ENCODE data around the gene ZDHHC14.
"Not testable (repeated sequence)": the region's sequence is repeated elsewhere in the genome, so short reads cannot be mapped to it uniquely, and the experiment has no call there.

Gene ZDHHC14

GRCh38 chr6:157455731-157456523 lies 74.9 kb downstream of the ZDHHC14 start:
- H3K36me3 ChIP-seq (ENCODE audit: control insufficient read depth in 2 of 2, insufficient read depth in 2 of 2, low read length in 2 of 2): no peaks in the 10 kb centered on the region
- no peak overlapping the region for H3K27ac ChIP-seq (ENCODE audit: low read length)
- no peak overlapping the region for H3K9ac ChIP-seq (ENCODE audit: low read length in 2 of 2)
- H3K4me1 ChIP-seq (ENCODE audit: control insufficient read depth, insufficient read depth, low read length): peaks cover 3% of the 10 kb centered on the region
- no peaks in the 10 kb centered on the region for H3K9me3 ChIP-seq (ENCODE audit: control insufficient read depth in 2 of 2, low read length in 2 of 2)
- H3K27me3 ChIP-seq (ENCODE audit: control insufficient read depth in 1 of 2, insufficient read depth in 2 of 2, low read length in 2 of 2): no peaks in the 10 kb centered on the region
- no peak overlapping the region for H3K4me3 ChIP-seq (ENCODE audit: low read length in 2 of 2)

- Histone ChIP-seq H3K27ac (ENCODE audit: low read length) (no peak overlapping the region), H3K4me3 (ENCODE audit: low read length in 2 of 2) (no peak overlapping the region), H3K9ac (ENCODE audit: low read length in 2 of 2) (no peak overlapping the region), H3K4me1 (ENCODE audit: control insufficient read depth, insufficient read depth, low read length) (peaks cover 5% of the 10 kb centered on the region), H3K27me3 (ENCODE audit: control insufficient read depth in 1 of 2, insufficient read depth in 2 of 2, low read length in 2 of 2) (no peaks in the 10 kb centered on the region), H3K36me3 (ENCODE audit: control insufficient read depth in 2 of 2, insufficient read depth in 2 of 2, low read length in 2 of 2) (no peaks in the 10 kb centered on the region), H3K9me3 (ENCODE audit: control insufficient read depth in 2 of 2, low read length in 2 of 2) (no peaks in the 10 kb centered on the region)
Measured at GRCh38 chr6:157456524-157456829, 75.5 kb downstream of the ZDHHC14 start.

DNA sequence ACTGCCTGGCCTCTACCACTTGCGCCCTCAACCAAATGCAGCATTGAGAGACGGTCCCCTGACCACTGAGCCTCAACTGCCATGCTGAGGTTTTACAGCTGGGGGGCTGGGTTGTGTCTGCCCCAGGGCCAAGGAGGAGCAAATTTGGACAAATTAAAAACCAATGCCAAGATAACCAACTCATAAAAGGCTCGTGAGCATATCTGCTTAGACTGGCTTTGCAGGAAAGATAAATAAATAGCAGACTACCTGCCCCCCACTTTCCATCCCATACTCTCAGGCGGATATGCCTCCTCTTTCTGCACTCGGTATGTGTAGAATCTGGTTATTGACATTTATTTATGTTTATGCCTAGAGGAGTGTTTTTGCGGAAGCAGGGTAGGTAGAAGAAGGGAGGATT lies 76.8 kb downstream of the ZDHHC14 start:
- H3K9ac ChIP-seq (ENCODE audit: low read length in 2 of 2): no peak overlapping the region
- H3K9me3 ChIP-seq (ENCODE audit: control insufficient read depth in 2 of 2, low read length in 2 of 2): no peaks in the 10 kb centered on the region
- no peak overlapping the region for H3K4me3 ChIP-seq (ENCODE audit: low read length in 2 of 2)
- H3K27ac ChIP-seq (ENCODE audit: low read length): no peak overlapping the region
- H3K36me3 ChIP-seq (ENCODE audit: control insufficient read depth in 2 of 2, insufficient read depth in 2 of 2, low read length in 2 of 2): no peaks in the 10 kb centered on the region
- H3K27me3 ChIP-seq (ENCODE audit: control insufficient read depth in 1 of 2, insufficient read depth in 2 of 2, low read length in 2 of 2): no peaks in the 10 kb centered on the region
- peaks cover 7% of the 10 kb centered on the region for H3K4me1 ChIP-seq (ENCODE audit: control insufficient read depth, insufficient read depth, low read length)

DNA sequence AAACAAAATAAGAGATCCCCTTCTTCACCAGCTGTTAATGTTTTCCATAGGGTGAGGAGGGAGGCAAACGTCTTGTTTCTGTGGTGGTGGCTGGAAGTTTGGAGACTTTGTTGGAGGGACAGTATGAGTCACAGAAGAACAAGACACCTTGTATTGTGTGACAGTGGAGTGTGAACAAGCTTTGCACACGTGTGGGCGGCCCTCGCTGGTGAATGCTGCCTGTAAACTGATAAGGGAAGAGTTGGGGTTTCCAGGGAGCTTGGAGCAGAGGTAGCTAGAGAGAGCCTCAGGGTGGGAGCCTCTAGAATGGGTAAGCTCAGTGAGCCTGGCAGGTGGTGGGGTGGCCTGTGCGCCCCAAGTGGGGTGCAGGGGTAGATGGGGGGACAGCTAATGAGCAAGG lies 78.3 kb downstream of the ZDHHC14 start:
- H3K36me3 ChIP-seq (ENCODE audit: control insufficient read depth in 2 of 2, insufficient read depth in 2 of 2, low read length in 2 of 2): no peaks in the 10 kb centered on the region
- H3K4me3 ChIP-seq (ENCODE audit: low read length in 2 of 2): no peak overlapping the region
- H3K27ac ChIP-seq (ENCODE audit: low read length): no peak overlapping the region
- no peak overlapping the region for H3K9ac ChIP-seq (ENCODE audit: low read length in 2 of 2)
- no peaks in the 10 kb centered on the region for H3K9me3 ChIP-seq (ENCODE audit: control insufficient read depth in 2 of 2, low read length in 2 of 2)
- H3K4me1 ChIP-seq (ENCODE audit: control insufficient read depth, insufficient read depth, low read length): peaks cover 7% of the 10 kb centered on the region
- no peaks in the 10 kb centered on the region for H3K27me3 ChIP-seq (ENCODE audit: control insufficient read depth in 1 of 2, insufficient read depth in 2 of 2, low read length in 2 of 2)

DNA sequence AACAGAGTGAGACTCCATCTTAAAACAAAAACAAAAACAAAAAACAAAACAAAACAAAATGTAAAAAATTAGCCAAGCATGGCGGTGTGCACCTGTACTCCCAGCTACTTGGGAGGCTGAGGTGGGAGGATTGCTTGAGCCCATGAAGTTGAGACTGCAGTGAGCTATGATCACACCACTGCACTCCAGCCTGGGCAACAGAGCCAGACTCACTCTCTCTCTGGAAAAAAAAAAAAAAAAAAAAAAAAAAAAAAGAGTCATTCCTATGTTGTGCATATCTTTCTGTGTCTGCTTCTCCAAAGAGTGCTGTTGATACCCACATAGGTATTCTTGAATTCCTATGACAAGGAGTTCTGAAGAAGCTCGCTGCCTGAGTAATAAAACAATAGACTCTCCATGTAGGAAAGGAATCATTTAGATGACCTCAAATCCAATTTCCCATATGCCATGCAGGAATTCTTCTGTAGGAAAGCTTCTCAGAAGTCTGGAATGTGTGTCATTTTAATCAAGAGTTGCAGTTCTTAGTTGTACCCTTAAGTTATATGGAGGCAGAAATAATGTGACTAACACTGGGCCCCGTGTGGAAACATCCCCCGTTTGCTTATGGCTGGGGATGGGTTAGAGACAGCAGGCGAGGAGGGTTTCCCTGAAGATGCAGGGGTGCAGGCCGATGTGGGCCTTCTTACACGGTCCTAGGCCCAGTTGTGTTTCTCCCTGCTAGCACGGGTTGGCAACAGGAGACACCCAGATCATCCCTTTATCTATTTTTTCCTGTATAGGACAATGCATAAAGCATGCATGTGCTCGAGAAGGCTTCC lies 79.4 kb downstream of the ZDHHC14 start:
- Histone ChIP-seq H3K9ac (ENCODE audit: low read length in 2 of 2) (no peak overlapping the region), H3K4me1 (ENCODE audit: control insufficient read depth, insufficient read depth, low read length) (peaks cover 7% of the 10 kb centered on the region), H3K9me3 (ENCODE audit: control insufficient read depth in 2 of 2, low read length in 2 of 2) (no peaks in the 10 kb centered on the region), H3K4me3 (ENCODE audit: low read length in 2 of 2) (no peak overlapping the region), H3K27ac (ENCODE audit: low read length) (no peak overlapping the region), H3K36me3 (ENCODE audit: control insufficient read depth in 2 of 2, insufficient read depth in 2 of 2, low read length in 2 of 2) (no peaks in the 10 kb centered on the region), H3K27me3 (ENCODE audit: control insufficient read depth in 1 of 2, insufficient read depth in 2 of 2, low read length in 2 of 2) (no peaks in the 10 kb centered on the region)

DNA sequence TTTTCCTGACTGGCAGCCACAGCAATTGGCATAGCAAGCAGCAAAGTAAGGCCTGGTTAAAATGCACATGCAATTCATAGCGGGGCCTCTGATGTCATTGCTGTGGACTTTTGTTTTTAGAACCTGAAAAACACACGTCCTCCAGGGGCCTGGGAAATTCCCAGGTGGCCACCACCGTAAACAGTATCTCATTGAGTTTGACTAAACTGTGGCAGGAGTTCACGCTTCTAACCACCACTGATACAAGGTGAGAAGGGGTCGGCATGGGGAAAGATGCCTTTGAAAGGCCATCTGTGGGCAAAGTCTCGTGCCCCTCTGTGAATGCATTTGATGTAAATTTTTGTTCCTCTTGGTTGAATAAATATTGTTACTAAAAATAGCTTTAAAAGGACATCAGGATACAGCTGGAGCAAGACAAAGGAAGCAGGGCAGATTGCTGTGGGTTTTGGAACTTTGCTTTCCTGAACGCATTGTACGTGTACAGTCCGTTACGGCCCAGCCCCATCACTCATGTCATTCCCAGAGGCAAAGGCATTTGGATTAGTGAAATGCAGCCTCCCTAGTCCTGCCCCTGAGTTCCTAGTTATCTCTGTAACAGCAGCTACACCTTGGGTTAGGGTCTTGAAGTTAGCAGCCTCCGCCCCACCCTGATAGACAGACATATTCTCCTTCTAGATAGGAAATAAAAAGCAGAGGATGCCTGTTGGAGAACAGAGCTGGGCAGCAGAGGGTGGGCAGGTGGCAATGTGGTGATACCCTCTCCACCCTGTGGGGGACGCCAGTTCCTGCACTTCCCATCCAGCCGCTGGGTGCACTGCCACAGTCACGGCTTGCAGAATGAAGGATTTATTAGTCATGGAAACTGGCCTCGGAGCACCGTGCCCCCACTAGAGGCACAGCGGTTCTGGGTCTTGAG lies 80.3 kb downstream of the ZDHHC14 start:
- no peak overlapping the region for H3K4me3 ChIP-seq (ENCODE audit: low read length in 2 of 2)
- H3K4me1 ChIP-seq (ENCODE audit: control insufficient read depth, insufficient read depth, low read length): peaks cover 7% of the 10 kb centered on the region
- no peaks in the 10 kb centered on the region for H3K9me3 ChIP-seq (ENCODE audit: control insufficient read depth in 2 of 2, low read length in 2 of 2)
- H3K27me3 ChIP-seq (ENCODE audit: control insufficient read depth in 1 of 2, insufficient read depth in 2 of 2, low read length in 2 of 2): no peaks in the 10 kb centered on the region
- H3K36me3 ChIP-seq (ENCODE audit: control insufficient read depth in 2 of 2, insufficient read depth in 2 of 2, low read length in 2 of 2): no peaks in the 10 kb centered on the region
- H3K9ac ChIP-seq (ENCODE audit: low read length in 2 of 2): no peak overlapping the region
- no peak overlapping the region for H3K27ac ChIP-seq (ENCODE audit: low read length)

DNA sequence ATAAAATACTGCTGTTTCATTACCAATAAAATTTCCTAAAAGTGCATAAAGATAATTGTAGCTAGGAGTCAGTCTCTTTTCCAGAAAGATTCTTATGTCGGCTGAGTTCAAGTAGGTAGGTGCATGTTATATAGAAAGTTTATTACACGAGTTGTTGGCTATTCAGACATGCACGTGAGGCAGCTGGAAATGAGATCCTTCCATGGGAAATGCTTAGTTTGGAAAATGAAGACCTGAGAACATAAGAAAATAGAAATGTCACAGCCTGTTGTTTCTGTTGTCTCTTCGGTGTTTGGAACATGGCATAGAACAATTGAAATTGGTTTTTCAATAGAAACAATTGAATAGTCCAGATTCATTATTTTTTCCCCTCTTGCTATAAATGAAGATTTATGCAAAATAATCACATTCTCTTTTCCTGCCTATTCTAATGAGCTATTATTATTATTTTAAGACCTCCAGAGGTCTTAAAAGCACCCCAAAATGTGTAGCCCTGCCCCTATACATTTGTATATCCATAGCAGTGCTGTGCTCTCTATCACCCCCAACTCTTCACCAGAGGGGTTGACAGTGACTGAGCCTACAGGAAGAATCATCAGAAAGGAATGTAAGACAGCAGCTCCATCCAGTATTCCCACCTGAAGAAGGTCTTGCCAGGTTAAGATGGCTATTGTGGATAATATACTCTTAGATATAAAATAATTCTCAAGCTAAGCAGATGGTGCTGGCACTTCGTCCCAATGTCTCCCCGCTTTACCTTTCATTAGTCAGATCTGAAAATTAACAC lies 82.2 kb downstream of the ZDHHC14 start:
- no peak overlapping the region for H3K9ac ChIP-seq (ENCODE audit: low read length in 2 of 2)
- H3K4me1 ChIP-seq (ENCODE audit: control insufficient read depth, insufficient read depth, low read length): peaks cover 7% of the 10 kb centered on the region
- H3K27ac ChIP-seq (ENCODE audit: low read length): no peak overlapping the region
- H3K4me3 ChIP-seq (ENCODE audit: low read length in 2 of 2): no peak overlapping the region
- H3K27me3 ChIP-seq (ENCODE audit: control insufficient read depth in 1 of 2, insufficient read depth in 2 of 2, low read length in 2 of 2): no peaks in the 10 kb centered on the region
- H3K9me3 ChIP-seq (ENCODE audit: control insufficient read depth in 2 of 2, low read length in 2 of 2): no peaks in the 10 kb centered on the region
- no peaks in the 10 kb centered on the region for H3K36me3 ChIP-seq (ENCODE audit: control insufficient read depth in 2 of 2, insufficient read depth in 2 of 2, low read length in 2 of 2)

- H3K36me3 ChIP-seq (ENCODE audit: control insufficient read depth in 2 of 2, insufficient read depth in 2 of 2, low read length in 2 of 2); H3K4me3 ChIP-seq (ENCODE audit: low read length in 2 of 2); H3K9me3 ChIP-seq (ENCODE audit: control insufficient read depth in 2 of 2, low read length in 2 of 2); H3K27ac ChIP-seq (ENCODE audit: low read length); H3K27me3 ChIP-seq (ENCODE audit: control insufficient read depth in 1 of 2, insufficient read depth in 2 of 2, low read length in 2 of 2); H3K4me1 ChIP-seq (ENCODE audit: control insufficient read depth, insufficient read depth, low read length); H3K9ac ChIP-seq (ENCODE audit: low read length in 2 of 2): not testable (repeated sequence)
Measured at GRCh38 chr6:157463743-157464135, 82.7 kb downstream of the ZDHHC14 start.

GRCh38 chr6:157464653-157465535 lies 83.9 kb downstream of the ZDHHC14 start:
- H3K36me3 ChIP-seq (ENCODE audit: control insufficient read depth in 2 of 2, insufficient read depth in 2 of 2, low read length in 2 of 2): no peaks in the 10 kb centered on the region
- H3K4me1 ChIP-seq (ENCODE audit: control insufficient read depth, insufficient read depth, low read length): peaks cover 7% of the 10 kb centered on the region
- H3K9me3 ChIP-seq (ENCODE audit: control insufficient read depth in 2 of 2, low read length in 2 of 2): no peaks in the 10 kb centered on the region
- no peak overlapping the region for H3K27ac ChIP-seq (ENCODE audit: low read length)
- H3K27me3 ChIP-seq (ENCODE audit: control insufficient read depth in 1 of 2, insufficient read depth in 2 of 2, low read length in 2 of 2): no peaks in the 10 kb centered on the region
- no peak overlapping the region for H3K4me3 ChIP-seq (ENCODE audit: low read length in 2 of 2)
- no peak overlapping the region for H3K9ac ChIP-seq (ENCODE audit: low read length in 2 of 2)
